NCI-H1092 treated with DMSO at 0.1 percent for 48 hours (cell line): ENCODE results near the gene BACH2.
"Not testable (repeated sequence)": the region's sequence is repeated elsewhere in the genome, so short reads cannot be mapped to it uniquely, and the experiment has no call there.

Experiments used
- DNase-seq: peaks from one replicate; lab custom pipeline; 2025; lab: John Stamatoyannopoulos, UW

Gene BACH2

DNA sequence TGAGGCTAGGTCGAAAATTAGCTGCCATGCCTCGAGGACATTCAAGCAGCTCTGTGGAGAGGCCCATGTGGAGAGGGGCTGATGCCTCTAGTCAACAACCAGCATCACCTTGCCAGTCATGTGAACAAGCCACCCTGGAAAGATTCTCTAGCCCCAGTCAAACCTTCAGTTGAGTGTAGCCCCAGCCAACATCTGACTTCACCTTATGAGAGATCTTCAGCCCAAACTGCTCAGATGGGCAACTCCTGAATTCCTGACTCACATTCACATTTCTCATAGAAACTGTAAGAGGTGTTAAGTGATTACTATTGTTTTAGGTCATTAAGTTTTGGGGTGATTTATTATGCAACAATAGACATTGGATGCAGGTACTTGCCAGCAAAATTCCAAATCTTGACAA, 357.5 kb downstream of the BACH2 start:
- DNase-seq, result no peak

DNA sequence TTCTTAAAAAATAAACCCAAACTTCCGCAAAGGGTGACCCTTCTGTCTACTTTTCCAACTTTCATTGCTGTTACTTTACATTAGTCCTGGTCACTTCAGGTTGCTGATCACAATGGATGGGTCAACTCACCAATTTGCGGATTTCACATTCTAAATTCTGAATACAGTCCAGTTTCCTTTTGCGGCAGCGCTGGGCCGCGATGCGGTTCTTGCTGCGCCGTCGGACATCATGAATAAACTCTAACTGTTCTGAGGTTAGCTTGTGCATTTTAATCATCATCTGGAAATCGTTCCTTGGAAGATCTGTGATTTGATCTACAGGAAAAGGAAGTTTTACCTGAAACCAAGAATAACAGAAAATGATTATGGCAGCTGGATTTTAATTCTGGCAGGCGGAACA, 358.6 kb downstream of the BACH2 start:
- no peak for DNase-seq

DNA sequence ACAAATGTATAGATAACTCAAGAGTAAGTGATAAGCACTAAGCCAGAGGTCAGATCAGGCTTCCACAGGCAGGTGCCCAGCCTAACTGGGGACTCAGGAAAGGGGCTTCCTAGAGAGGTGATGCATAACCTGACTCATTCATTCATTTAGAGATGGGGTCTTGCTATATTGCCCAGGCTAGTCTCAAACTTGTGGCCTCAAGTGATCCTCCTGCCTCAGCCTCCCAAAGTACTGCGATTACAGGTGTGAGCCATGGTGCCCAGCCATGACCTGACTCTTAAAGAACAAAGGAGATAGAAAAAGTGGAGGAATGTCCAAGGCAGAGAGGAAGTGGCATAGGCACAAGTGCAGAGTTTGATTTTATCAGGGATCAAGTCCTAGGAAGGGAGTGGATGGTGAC, 360.5 kb downstream of the BACH2 start:
- DNase-seq, result no peak

DNA sequence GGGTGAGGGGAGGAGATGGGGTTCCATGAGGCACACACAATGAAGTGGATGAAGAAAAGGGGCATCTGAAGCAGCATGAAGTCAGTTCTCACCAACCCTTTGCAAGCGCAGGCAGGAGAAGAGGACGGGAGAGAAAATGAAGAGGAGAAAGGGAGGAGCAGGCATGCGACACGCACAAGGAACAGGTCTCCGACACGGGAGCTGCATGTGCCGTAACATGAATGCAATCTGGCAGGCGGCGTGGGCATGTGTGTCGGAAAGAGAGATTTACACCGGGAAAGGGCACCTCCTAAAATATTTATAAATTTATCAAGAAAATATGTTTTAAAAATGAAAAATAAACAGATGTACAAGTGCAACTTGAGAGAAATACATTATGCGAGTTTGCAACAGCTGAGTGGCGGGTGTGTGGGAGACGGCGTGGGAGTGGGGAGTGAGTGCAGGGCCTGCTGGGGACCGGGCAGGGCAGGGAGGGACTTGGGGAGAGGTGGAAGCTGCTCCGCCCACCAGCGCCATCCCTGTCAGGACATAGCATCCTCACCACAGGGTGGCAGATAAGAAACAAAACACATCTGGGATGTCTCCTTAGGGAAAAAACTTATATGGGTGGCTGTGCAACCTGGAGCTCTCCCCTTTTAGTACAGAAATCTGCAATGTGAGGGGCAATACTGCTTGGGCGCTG, 361.8 kb downstream of the BACH2 start:
- DNase-seq, result no peak

DNA sequence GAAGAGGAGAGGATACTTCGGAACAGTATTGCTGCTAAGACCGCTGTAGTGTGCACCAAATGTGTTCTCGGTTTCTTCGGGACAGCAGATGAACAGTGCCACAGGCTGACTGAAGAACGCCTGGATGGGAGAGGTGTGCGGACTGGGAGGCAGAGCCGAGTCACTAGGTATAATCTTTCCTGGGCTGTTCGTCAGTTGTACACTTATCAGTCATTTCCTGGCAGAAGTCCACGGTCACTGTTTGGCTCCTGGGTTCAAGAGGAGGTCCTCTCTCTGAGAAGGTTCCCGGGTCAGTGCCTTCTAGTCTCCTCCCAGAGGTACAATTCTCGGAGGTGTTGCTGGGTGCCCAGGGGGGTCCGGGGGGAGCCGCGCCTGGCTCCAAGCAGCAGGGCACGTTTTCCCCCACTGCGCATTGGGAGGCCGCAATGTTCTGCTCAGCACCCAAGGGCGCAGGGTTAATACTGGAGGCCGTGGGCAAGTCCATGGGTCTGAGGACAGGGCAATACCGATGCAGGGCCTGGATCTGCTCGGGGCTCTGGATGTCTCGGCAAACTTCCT, 364.3 kb downstream of the BACH2 start:
- no peak for DNase-seq

DNA sequence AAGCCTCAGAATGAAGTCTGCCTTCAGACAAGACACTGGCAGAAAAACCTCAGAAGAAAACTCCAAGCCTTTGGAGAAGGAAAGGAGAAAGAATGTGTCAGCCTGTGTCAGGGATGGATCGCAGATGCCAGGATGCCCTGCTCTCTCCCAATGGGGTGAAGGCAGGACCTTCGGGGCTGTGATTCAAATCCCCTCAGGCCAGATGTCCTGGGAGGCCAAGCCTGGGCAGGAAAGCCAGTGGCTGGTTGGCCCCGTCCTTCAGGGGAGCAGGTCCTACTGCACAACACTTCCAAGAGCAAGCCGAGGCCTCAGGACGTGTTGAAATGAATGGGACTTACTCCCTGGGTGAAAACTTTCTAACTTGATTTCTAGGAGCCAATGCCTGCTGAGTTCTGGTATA, 365.9 kb downstream of the BACH2 start:
- no peak for DNase-seq

DNA sequence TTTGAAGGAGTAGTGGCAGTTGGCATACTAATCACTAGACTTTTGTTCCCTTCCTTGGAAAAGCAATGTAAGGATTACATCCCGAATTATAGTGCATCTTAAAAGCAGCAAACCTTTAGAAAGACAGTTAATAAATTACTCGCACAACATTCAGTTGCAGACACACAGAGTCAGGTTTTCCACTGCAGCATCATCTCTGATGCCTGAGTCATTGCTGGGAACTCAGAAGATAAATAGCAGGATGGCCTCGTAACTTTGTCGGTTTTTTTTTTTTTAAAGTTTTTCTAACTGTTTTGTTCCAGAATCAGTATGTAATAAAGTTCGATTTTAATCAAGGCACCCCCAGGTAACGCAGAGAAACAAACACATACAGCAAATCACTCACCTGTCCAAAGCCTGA, 368.0 kb downstream of the BACH2 start:
- no peak for DNase-seq

DNA sequence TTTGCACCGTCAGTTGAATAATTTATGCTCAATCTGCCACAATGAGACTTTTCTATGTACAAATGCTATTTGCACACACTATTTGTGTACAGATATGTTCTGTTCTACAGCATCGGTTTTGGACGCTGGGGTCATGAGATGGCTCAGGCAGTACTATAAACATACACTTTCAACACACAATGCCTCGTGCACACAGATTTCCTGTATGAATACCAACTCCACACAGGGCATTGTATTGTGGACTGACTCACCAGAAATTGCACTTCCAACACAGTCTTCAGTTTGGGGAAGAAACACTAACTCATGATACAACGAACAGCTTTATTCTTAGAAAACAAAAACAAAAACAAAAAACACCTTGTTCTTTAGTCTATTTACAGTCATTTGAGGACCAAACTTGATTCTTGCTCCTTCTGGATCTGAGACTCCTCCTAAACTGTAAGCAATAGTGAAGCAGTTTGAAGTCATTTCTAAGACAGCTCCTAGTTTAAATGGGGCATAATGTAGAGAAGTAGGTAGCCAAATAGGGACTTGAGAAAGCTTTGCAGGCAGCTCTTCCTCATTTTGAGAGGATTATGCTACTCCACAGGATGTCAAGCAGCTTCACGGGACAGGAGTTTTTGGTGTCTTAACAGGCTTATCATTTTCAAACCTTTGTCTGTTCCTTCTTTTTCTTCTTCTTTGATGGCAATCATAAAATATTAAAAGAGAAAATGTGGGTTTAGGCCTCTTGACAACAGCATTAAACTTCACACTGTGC, 368.7 kb downstream of the BACH2 start:
- DNase-seq, result no peak

DNA sequence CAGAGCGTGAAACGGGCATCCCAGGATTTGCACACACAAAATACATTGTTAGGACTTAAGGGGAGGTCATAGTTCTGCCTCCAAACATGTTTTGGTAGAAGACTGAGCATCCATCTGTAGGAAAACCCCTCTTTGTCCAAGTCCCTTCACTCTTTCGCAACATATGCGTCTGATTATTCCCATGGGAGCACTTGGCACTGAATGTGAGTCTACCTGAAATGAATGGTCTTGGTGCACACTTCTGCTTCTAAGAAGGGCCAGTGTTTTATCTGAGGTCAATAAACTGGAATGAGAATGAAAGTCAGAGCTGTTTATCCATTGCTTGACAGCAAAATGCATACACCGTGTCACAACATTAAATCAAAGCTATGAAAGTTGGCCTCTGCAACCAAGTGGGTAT, 369.4 kb downstream of the BACH2 start:
- DNase-seq, result no peak

DNA sequence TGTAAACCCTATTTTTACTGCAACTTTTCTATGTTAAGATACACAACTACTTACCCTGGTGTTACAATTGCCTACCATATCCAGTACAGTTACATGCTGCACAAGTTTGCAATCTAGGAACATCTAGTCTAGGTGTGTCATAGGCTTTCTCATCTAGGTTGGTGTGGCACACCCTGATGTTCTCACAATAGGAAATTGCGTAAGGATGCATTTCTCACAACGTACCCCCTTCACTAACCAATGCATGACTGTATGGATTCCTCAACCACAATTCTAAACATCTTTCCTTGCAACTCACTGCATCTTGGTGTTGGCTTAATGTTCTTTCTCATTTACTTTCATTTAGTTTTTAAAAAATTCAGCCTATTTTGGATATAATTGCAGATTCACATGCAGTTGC, 370.8 kb downstream of the BACH2 start:
- no peak for DNase-seq

DNA sequence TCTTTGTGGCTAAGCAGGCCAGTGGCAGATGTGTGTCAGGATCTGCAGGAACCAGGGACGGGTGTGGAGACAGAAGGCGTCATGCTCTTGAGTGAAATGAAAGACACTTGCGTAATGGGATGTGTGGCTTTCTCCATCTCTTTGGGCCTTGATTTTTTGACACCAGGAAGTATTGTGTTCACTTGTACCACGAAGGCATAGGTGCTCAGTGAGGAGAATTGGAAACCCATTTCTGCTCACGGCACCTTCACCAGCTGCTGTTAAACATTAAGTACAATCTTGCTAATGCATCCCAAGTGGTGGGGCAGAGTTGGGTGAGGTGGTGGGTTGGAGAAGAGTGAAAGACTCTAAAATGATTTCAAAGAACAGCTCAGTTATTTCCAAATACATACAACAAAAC, 372.4 kb downstream of the BACH2 start:
- no peak for DNase-seq

DNA sequence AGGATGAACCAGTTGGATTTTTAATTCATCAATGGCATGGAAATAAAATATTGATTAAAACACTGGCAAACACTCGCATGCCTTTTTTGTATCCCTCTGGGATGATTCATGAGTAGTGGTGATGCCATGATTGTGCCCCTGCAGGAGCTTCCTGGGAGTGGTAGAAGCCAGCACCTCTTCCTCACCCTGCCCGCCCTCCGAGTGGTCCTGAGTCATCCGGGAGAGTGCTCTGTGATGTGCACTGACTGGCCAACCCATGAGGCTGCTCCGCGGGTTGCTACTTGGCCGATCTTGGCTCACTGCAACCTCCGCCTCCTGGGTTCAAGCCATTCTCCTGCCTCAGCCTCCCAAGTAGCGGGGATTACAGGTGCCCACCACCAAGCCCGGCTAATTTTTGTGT, 375.0 kb downstream of the BACH2 start:
- DNase-seq, result no peak

DNA sequence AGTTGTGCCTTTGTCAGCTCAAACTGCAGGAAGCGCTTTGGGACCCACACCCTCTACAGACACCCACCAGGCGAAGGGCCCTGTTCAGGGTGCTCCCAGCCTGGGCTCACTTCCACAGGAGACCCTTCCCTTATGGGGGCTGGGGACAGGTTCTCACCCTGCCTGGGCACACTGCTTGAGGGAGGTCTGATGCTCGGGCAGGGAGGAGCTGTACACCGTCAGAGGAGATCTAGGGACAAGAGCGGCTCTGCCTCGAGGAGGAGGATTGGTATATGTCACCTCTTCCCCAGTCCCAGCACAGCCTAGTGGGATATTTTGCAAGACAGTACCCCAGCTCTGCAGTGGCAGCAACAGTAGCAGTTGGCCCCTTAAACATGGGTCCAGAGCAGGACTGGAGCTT, 375.4 kb downstream of the BACH2 start:
- DNase-seq, result no peak

DNA sequence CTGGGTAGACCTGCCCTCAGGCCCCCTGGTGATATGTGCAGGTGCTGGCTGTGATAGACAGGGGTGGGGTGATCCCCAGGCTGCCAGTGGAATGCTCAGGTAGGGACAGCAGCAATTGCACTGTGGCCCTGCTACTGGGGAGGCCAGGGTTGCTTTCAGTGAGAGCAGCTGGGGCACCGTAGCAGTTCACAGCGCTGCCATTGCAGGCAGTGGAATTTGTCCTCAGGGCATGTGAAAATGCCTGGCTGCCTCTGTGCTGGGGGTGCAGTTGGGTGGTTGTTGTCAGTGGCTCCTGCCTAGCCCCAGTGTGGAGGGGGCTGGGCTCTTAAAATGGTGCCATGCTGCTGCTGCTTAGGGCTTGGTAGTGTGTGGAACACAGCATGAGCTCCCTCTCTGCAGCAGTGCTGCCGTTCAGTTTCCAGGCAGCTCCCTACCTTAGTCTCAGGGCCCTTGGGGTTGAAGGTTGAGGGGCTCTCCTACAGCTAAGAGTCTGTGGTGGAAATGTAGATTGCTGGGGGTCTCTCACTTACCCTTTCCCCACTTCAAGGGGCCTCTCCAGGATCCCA, 378.8 kb downstream of the BACH2 start:
- no peak for DNase-seq

DNA sequence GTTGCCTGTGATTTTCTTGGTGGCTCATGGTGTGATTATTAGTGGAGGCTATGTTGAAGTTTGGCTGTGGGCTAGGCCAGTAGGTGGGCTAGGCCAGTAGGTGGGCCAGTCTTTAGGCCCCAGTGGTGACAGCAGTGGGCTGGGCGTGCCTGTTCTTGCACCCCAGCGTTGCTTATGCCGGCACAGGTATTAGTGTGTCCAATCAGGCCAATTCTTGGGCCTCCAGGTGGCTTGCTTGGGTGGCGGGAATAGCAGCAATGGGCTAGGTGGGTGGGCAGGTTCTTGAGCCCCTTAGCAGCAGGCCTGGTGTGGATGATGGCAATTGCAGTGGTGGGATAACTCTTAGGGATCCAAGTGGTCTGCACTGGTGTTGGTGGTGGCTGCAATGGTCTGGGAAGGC, 379.4 kb downstream of the BACH2 start:
- DNase-seq, result no peak

DNA sequence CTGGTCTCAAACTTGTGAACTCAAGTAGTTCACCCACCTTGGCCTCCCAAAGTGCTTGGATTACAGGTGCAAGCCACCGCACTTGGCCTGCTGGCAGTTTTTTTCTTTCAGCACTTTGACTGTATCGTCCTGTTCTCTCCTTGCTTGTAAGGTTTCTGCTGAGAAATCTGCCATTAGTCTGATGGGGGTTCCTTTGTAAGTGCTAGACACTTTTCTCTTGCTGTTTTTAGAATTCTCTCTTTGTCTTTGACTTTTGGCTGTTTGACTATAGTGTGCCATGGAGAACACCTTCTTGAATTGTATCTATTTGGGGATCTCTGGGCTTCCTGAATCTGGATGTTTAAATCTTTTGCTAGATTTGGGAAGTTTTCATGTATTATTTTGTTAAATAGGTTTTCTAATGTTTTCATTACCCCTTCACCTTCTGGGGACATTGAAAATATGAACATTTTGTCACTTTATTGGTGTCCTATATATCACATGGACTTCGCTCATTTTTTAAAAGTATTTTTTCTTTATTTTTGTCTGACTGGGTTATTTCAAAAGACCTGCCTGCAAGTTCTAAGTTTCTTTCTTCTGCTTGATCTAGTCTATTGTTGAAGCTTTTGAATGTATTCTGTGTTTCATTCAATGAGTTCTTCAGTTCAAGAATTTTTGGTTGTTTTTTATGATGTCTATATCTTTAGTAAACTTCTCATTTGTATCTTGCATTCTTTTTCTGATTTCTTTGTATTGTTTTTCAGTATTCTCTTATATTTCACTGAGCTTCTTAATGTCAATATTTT, 380.3 kb downstream of the BACH2 start:
- no peak for DNase-seq

DNA sequence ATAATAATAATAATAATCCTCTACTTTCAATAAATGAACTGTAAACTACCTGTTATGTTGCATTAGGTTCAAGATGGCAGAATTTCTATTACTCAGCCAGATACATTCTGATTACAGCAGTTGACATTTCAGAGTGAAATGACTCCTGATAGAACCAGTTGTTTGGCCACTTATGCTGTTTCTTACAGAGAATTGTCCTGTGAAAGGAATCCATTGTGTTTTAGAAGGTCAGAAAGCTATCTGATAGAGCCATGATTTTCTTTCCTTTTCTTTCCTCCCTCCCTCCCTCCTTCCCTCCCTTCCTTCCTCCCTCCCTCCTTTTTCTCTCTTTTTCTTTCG, 385.8 kb downstream of the BACH2 start:
- DNase-seq, result no peak

DNA sequence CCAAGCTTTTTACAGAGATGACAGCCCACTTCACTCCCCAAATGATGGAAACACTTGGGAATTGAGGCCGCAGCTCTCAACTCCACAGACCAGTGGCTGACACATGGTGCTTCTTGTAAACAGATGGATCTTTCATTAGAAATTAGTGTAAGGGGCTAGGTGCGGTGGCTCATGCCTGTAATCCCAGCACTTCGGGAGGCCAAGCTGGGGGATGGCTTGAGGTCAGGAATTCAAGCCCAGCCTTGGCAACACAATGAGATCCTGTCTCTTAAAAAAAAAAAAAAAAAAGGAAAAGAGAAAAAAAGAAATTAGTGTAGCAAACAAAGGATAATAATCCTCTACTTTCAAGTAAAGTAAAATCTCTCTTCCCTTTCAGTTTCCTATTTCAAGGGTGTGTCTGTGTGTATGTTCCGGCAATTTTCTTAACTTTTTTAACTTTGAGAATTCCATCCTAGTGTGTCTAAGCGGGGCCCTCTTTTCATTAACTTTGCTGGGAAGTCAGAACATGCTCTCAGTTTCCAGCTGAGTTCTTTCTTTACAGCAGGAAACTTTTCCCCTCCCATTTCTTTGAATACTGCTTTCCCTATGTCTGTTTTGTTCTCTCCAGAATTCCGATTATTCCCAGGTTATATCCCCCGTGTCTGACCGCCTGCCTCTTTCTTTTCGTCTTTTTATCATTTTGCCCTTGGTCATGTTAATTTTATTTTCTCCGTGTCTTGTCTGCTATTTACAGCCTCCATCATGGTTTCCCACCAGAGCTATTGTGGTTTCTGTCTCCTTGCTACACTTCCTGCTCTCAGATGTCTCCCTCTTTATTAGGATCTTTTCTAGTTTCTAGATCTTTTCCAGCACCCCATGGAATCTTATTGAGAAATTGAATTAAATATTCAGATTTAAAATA, 386.4 kb downstream of the BACH2 start:
- DNase-seq, result not testable (repeated sequence)

DNA sequence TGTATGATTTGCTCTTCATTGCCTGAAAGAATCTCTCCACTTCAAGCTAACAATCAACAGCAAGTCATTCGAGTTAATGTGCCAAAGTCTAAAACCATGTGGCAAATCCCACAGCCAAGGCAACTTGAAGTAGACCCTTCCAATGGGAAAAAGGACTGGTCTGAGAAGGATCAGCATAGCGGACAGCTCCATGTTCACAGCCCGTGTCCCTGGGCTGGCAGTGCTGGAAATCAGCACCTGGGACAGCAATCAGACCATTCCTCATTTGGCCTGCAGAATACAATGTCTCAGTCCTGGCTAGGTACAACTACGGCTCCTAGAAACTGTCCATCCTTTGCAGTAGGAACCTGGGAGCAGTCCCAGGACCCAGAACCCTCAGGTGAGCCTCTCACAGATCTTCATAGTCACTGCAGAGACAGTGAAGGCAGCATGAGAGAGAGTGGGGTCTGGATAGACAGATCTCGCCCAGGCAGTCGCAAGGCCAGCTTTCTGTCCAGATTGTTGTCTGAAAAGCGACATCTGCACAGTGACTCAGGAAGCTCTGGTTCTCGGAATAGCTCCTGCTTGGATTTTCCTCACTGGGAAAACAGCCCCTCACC, 401.3 kb downstream of the BACH2 start:
- no peak for DNase-seq

DNA sequence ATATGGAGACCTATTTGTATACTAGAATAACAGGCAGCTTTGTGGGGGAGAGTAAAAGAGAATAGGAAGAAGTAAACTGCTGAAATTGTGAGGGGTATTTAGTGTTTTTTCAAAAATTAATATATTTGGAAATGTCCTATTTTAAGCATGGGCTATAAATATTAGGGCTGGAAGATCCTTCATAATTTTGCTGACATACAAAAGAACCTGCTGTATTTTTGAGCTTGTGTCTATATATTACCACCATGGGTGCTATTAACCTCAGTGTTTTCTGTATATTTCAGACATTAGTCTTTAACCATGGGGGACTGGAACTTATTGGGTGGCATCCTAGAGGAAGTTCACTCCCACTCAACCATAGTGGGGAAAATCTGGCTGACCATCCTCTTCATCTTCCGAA, 402.5 kb downstream of the BACH2 start, which contains the start of gene GJA10:
Gene GJA10, plus strand, starts transcription at position 301 of the 400 bp plus-strand sequence. Its CDS starts 0 bp downstream, at position 301.
- no peak for DNase-seq

DNA sequence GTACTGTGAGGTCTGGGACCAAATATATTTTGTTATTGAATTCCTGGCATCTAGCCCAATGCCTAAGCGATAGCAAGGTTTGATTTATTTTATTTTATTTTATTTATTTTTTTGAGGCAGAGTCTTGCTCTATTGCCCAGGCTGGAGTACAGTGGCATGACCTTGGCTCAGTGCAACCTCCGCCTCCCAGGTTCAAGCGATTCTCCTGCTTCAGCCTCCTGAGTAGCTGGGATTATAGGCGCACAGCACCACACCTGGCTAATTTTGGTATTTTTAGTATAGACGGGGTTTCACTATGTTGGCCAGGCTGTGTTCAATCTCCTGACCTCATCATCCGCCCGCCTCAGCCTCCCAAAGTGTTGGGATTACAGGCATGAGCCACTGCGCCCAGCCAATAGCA, 404.1 kb downstream of the BACH2 start:
- not testable (repeated sequence) for DNase-seq
